GM23338 (cell line): ENCODE data around the gene ZNF507. TPM values are rescaled to one million over a fixed set of nuclear protein-coding genes. Genes with fewer than 3 reads are reported as not detected.

Experiments
- ATAC-seq: fragments of 200-7000 bp; cut with Tn5 transposase; 3 replicates; pipeline ENCODE4 v1.9.1; 2020
- DNase-seq: peaks from one replicate; pipeline ENCODE4 v3.0.0-alpha.2; 2015; ENCODE audit warnings: low spot score
- H2AFZ ChIP-seq: fragments of 200-600 bp; sonication (generic); 2 replicates; pipeline ENCODE4 v1.8.0; 2016; ENCODE audit warnings: antibody characterized with exemption, mild to moderate bottlenecking, moderate library complexity
- H3F3A ChIP-seq: fragments of 200-600 bp; sonication (generic); replicated peaks from 2 replicates; pipeline ENCODE4 v1.8.0; 2017; ENCODE audit warnings: antibody characterized with exemption, mixed run types, low read depth
- H3K27ac ChIP-seq: fragments of 200-600 bp; sonication (generic); 2 replicates; pipeline ENCODE4 v1.6.1; 2016; ENCODE audit warnings: low read depth
- H3K27me3 ChIP-seq: fragments of 200-600 bp; sonication (generic); 2 replicates; pipeline ENCODE4 v1.8.0; 2016; ENCODE audit warnings: mild to moderate bottlenecking, mixed run types, moderate library complexity; ENCODE audit not compliant: insufficient read depth
- H3K36me3 ChIP-seq: fragments of 200-600 bp; sonication (generic); 2 replicates; pipeline ENCODE4 v1.8.0; 2016; ENCODE audit warnings: mild to moderate bottlenecking; ENCODE audit not compliant: insufficient read depth
- H3K4me1 ChIP-seq: fragments of 200-600 bp; sonication (generic); 2 replicates; pipeline ENCODE4 v1.8.0; 2016; ENCODE audit warnings: mild to moderate bottlenecking, moderate library complexity; ENCODE audit not compliant: insufficient read depth
- H3K4me2 ChIP-seq: fragments of 200-600 bp; sonication (generic); 2 replicates; pipeline ENCODE4 v1.7.1; 2017; ENCODE audit warnings: mixed run types
- H3K4me3 ChIP-seq: fragments of 200-600 bp; sonication (generic); 2 replicates; pipeline ENCODE4 v1.6.1; 2016; ENCODE audit warnings: mixed run types
- H3K79me2 ChIP-seq: fragments of 200-600 bp; sonication (generic); replicated peaks from 2 replicates; pipeline ENCODE4 v1.8.0; 2017; ENCODE audit warnings: mild to moderate bottlenecking; ENCODE audit not compliant: insufficient read depth
- H3K9me2 ChIP-seq: fragments of 200-600 bp; sonication (generic); 2 replicates; pipeline ENCODE4 v1.8.0; 2017; ENCODE audit not compliant: insufficient read depth
- H4K20me1 ChIP-seq: fragments of 200-600 bp; sonication (generic); replicated peaks from 2 replicates; pipeline ENCODE4 v1.8.0; 2017; ENCODE audit warnings: mild to moderate bottlenecking; ENCODE audit not compliant: insufficient read depth
- H3K27ac Mint-ChIP-seq: 2 replicates; pipeline ENCODE4 v1.8.0; 2020; ENCODE audit warnings: inconsistent platforms, mild to moderate bottlenecking, moderate library complexity, mixed read lengths
- H3K27me3 Mint-ChIP-seq: 3 replicates; pipeline ENCODE4 v1.8.0; 2022; ENCODE audit warnings: low read depth, mild to moderate bottlenecking, moderate library complexity, mixed read lengths, inconsistent platforms; ENCODE audit not compliant: insufficient read depth, poor library complexity
- H3K36me3 Mint-ChIP-seq: 3 replicates; pipeline ENCODE4 v1.8.0; 2021; ENCODE audit warnings: low read depth, mild to moderate bottlenecking, inconsistent platforms, moderate library complexity, mixed read lengths
- H3K4me1 Mint-ChIP-seq: 3 replicates; pipeline ENCODE4 v1.8.0; 2020; ENCODE audit warnings: mild to moderate bottlenecking, inconsistent platforms, mixed read lengths
- H3K4me3 Mint-ChIP-seq: 3 replicates; pipeline ENCODE4 v1.8.0; 2021; ENCODE audit warnings: moderate library complexity, mild to moderate bottlenecking, inconsistent platforms, mixed read lengths
- H3K9me3 Mint-ChIP-seq: 3 replicates; pipeline ENCODE4 v1.8.0; 2020; ENCODE audit warnings: moderate library complexity, mild to moderate bottlenecking, inconsistent platforms, mixed read lengths
- CREB1 ChIP-seq: fragments of 250-450 bp; sonication (Bioruptor Pico); IDR thresholded peaks from 2 replicates; pipeline ENCODE4 v1.5.0; 2020; ENCODE audit warnings: low read depth, mild to moderate bottlenecking, moderate library complexity
- JUNB ChIP-seq: IDR thresholded peaks from one replicate; pipeline ENCODE4 v1.6.1; 2016; ENCODE audit warnings: antibody characterized with exemption; ENCODE audit not compliant: unreplicated experiment
- NANOG ChIP-seq: IDR thresholded peaks from 2 replicates; pipeline ENCODE4 v1.6.1; 2016; ENCODE audit warnings: antibody characterized with exemption, borderline replicate concordance
- POLR2AphosphoS5 ChIP-seq: IDR thresholded peaks from 2 replicates; pipeline ENCODE4 v1.6.1; 2016; ENCODE audit warnings: antibody characterized with exemption, low read depth
- REST ChIP-seq: IDR thresholded peaks from one replicate; pipeline ENCODE4 v1.6.1; 2018; ENCODE audit warnings: antibody characterized with exemption; ENCODE audit not compliant: unreplicated experiment
- ZNF114 ChIP-seq: fragments of 250-450 bp; sonication (Bioruptor Pico); IDR thresholded peaks from 2 replicates; pipeline ENCODE4 v1.5.0; 2020; ENCODE audit warnings: mild to moderate bottlenecking, moderate library complexity
- polyA plus RNA-seq: library from polyadenylated mRNA; unstranded; fragments of >200 nt; fragmentation: Nextera tagmentation; extraction: Ambion mirVana; gene quantifications from 2 replicates; pipeline ENCODE4 v1.2.1, GENCODE V29; 2016
- total RNA-seq: library from RNA; depleted of rRNA; stranded (reverse); fragments of >200 nt; shearing (Covaris generic); gene quantifications from 2 replicates; pipeline ENCODE4 v1.2.3, GENCODE V29; 2014
- TF ChIP-seq, protein P1 (sequence below): fragments of 250-450 bp; sonication (Bioruptor Pico); IDR thresholded peaks from 2 replicates; pipeline ENCODE4 v1.5.0; 2020; ENCODE audit warnings: mild to moderate bottlenecking, moderate library complexity
- TF ChIP-seq, protein P2 (sequence below): IDR thresholded peaks from 2 replicates; pipeline ENCODE4 v1.6.1; 2016; ENCODE audit warnings: antibody characterized with exemption
- TF ChIP-seq, protein P3 (sequence below), 2 experiments: fragments of 200-600 bp in 1 of 2; sonication (generic) in 1 of 2; conservative IDR thresholded peaks; 2 replicates each; pipeline versions ENCODE4 v1.5.1 to v1.6.1; 2016 to 2017; ENCODE audit warnings: antibody characterized with exemption in 2 of 2, low read depth in 2 of 2, mild to moderate bottlenecking in 2 of 2, moderate library complexity in 1 of 2

ZNF507 gene
- total and polyA plus RNA-seq, 2 experiments from 2014 or later = 10.4 to 23.4 TPM

GRCh38 chr19:32358321-32358720 lies 12.9 kb downstream of the ZNF507 start (continued):
- TF ChIP-seq, protein P1, sequence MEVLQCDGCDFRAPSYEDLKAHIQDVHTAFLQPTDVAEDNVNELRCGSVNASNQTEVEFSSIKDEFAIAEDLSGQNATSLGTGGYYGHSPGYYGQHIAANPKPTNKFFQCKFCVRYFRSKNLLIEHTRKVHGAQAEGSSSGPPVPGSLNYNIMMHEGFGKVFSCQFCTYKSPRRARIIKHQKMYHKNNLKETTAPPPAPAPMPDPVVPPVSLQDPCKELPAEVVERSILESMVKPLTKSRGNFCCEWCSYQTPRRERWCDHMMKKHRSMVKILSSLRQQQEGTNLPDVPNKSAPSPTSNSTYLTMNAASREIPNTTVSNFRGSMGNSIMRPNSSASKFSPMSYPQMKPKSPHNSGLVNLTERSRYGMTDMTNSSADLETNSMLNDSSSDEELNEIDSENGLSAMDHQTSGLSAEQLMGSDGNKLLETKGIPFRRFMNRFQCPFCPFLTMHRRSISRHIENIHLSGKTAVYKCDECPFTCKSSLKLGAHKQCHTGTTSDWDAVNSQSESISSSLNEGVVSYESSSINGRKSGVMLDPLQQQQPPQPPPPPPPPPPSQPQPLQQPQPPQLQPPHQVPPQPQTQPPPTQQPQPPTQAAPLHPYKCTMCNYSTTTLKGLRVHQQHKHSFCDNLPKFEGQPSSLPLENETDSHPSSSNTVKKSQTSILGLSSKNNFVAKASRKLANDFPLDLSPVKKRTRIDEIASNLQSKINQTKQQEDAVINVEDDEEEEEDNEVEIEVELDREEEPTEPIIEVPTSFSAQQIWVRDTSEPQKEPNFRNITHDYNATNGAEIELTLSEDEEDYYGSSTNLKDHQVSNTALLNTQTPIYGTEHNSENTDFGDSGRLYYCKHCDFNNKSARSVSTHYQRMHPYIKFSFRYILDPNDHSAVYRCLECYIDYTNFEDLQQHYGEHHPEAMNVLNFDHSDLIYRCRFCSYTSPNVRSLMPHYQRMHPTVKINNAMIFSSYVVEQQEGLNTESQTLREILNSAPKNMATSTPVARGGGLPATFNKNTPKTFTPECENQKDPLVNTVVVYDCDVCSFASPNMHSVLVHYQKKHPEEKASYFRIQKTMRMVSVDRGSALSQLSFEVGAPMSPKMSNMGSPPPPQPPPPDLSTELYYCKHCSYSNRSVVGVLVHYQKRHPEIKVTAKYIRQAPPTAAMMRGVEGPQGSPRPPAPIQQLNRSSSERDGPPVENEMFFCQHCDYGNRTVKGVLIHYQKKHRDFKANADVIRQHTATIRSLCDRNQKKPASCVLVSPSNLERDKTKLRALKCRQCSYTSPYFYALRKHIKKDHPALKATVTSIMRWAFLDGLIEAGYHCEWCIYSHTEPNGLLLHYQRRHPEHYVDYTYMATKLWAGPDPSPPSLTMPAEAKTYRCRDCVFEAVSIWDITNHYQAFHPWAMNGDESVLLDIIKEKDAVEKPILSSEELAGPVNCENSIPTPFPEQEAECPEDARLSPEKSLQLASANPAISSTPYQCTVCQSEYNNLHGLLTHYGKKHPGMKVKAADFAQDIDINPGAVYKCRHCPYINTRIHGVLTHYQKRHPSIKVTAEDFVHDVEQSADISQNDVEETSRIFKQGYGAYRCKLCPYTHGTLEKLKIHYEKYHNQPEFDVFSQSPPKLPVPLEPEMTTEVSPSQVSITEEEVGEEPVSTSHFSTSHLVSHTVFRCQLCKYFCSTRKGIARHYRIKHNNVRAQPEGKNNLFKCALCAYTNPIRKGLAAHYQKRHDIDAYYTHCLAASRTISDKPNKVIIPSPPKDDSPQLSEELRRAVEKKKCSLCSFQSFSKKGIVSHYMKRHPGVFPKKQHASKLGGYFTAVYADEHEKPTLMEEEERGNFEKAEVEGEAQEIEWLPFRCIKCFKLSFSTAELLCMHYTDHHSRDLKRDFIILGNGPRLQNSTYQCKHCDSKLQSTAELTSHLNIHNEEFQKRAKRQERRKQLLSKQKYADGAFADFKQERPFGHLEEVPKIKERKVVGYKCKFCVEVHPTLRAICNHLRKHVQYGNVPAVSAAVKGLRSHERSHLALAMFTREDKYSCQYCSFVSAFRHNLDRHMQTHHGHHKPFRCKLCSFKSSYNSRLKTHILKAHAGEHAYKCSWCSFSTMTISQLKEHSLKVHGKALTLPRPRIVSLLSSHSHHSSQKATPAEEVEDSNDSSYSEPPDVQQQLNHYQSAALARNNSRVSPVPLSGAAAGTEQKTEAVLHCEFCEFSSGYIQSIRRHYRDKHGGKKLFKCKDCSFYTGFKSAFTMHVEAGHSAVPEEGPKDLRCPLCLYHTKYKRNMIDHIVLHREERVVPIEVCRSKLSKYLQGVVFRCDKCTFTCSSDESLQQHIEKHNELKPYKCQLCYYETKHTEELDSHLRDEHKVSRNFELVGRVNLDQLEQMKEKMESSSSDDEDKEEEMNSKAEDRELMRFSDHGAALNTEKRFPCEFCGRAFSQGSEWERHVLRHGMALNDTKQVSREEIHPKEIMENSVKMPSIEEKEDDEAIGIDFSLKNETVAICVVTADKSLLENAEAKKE = no peak
- TF ChIP-seq REST = no peak

DNA sequence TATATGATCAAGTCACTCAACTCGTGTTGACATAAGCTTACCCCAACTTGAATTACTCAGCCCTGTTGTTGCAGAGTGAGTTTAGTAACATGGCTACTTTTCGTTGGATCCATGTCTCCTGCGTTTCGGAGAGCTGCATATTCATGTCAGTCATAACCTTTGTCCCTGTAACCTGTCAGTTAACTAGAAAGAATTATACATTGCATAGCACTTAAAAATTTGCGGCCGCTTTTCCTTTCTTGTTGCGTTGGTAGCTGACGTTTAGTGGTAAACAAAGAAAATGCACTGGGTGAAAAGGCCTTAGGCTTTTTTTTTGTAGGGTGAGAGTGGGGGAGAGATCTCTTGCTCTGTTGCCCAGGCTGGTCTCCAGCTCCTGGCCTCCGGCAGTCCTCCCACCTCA lies 14.2 kb downstream of the ZNF507 start:
- H3K4me3 Mint-ChIP-seq = no peak overlapping the region
- Histone ChIP-seq H3K27me3 (no peaks in the 10 kb centered on the region), H3K4me2 (no peak overlapping the region), H3K36me3 (peaks cover 49% of the 10 kb centered on the region), H3K27ac (no peak overlapping the region), H2AFZ (no peak overlapping the region), H3K79me2 (peaks cover 56% of the 10 kb centered on the region), H4K20me1 (peaks cover 31% of the 10 kb centered on the region), H3K9me2 (no peaks in the 10 kb centered on the region), H3K4me1 (no peaks in the 10 kb centered on the region), H3F3A (0 out of 2 replicates have a peak, but pooled peaks cover 5% of the 10 kb centered on the region), H3K4me3 (no peak overlapping the region)
- no peaks in the 10 kb centered on the region for H3K27me3 Mint-ChIP-seq
- no peaks in the 10 kb centered on the region for H3K4me1 Mint-ChIP-seq
- no peak for DNase-seq
- H3K9me3 Mint-ChIP-seq = no peaks in the 10 kb centered on the region
- ATAC-seq = no peak
- H3K36me3 Mint-ChIP-seq = peaks cover 69% of the 10 kb centered on the region
- no peak overlapping the region for H3K27ac Mint-ChIP-seq
- TF ChIP-seq NANOG = no peak
- no peak for TF ChIP-seq CREB1 (CRISPR knock-in tag)
- TF ChIP-seq, protein P2, sequence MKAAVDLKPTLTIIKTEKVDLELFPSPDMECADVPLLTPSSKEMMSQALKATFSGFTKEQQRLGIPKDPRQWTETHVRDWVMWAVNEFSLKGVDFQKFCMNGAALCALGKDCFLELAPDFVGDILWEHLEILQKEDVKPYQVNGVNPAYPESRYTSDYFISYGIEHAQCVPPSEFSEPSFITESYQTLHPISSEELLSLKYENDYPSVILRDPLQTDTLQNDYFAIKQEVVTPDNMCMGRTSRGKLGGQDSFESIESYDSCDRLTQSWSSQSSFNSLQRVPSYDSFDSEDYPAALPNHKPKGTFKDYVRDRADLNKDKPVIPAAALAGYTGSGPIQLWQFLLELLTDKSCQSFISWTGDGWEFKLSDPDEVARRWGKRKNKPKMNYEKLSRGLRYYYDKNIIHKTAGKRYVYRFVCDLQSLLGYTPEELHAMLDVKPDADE = no peak
- no peak for TF ChIP-seq ZNF114
- TF ChIP-seq, protein P3, sequence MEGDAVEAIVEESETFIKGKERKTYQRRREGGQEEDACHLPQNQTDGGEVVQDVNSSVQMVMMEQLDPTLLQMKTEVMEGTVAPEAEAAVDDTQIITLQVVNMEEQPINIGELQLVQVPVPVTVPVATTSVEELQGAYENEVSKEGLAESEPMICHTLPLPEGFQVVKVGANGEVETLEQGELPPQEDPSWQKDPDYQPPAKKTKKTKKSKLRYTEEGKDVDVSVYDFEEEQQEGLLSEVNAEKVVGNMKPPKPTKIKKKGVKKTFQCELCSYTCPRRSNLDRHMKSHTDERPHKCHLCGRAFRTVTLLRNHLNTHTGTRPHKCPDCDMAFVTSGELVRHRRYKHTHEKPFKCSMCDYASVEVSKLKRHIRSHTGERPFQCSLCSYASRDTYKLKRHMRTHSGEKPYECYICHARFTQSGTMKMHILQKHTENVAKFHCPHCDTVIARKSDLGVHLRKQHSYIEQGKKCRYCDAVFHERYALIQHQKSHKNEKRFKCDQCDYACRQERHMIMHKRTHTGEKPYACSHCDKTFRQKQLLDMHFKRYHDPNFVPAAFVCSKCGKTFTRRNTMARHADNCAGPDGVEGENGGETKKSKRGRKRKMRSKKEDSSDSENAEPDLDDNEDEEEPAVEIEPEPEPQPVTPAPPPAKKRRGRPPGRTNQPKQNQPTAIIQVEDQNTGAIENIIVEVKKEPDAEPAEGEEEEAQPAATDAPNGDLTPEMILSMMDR (conservative IDR thresholded peaks at IDR 0.05; ENCODE audit: low read depth in 2 of 2) = no peak
- TF ChIP-seq JUNB = no peak
- no peak for TF ChIP-seq REST
- TF ChIP-seq POLR2AphosphoS5 = no peak
